K562 (cell line): ENCODE results near the gene ARL16. TPM values are rescaled to one million over a fixed set of nuclear protein-coding genes. Genes with fewer than 3 reads are reported as not detected.

Experiments used
- ATAC-seq: fragments of 200-7000 bp; cut with Tn5 transposase; 3 replicates; pipeline ENCODE4 v1.9.1; 2020; ENCODE audit warnings: moderate library complexity
- BruUV-seq: library from RNA; stranded (reverse); fragments of 400-500 nt; replicated peaks from 2 replicates; lab custom pipeline; 2021; lab: Mats Ljungman, UMichigan
- CTCF ChIA-PET: fragments of 300-600 bp; formaldehyde crosslinking; extraction: SDS; loops from one replicate; lab custom pipeline; 2021; ENCODE audit warnings: low intra/inter-chr PET ratio; lab: Yijun Ruan, JAX
- POLR2A ChIA-PET: fragments of 300-600, 350-650 bp; sonication (Branson Sonifier 250); formaldehyde crosslinking; extraction: SDS; loops from one replicate; lab custom pipeline; 2021; ENCODE audit warnings: antibody characterized with exemption, inconsistent platforms; lab: Yijun Ruan, JAX
- DNase-seq, 4 experiments: peaks; one replicate each; pipeline versions ENCODE4 v3.0.0 to v3.0.0-alpha.2; 2011 to 2018; ENCODE audit warnings: low spot score in 3 of 4, mixed read lengths in 3 of 4; ENCODE audit errors: extremely low read depth in 1 of 4
- FAIRE-seq: peaks from 2 replicates; lab custom pipeline; 2011; peaks lifted over from hg19 to GRCh38; lab: Jason Lieb, UNC
- H2AFZ ChIP-seq: 2 replicates; pipeline ENCODE4 v1.6.0; 2011; ENCODE audit warnings: low read depth, low read length, control low read depth, inconsistent platforms
- H3K27ac ChIP-seq: fragments of 200-600 bp; 3 replicates; pipeline ENCODE4 v1.8.0; 2011; ENCODE audit warnings: low read depth, mild to moderate bottlenecking, control low read depth, inconsistent platforms, low read length, moderate library complexity, mixed read lengths; ENCODE audit errors: extremely low read depth
- H3K27me3 ChIP-seq, 2 experiments: fragments of 300-600 bp in 1 of 2; 2 replicates in 1 of 2; 3 replicates in 1 of 2; pipeline versions ENCODE4 v1.6.0 to v1.8.0; 2011; ENCODE audit warnings: inconsistent platforms in 2 of 2, low read length in 2 of 2, mild to moderate bottlenecking in 1 of 2, mixed read lengths in 1 of 2, moderate library complexity in 1 of 2; ENCODE audit not compliant: control insufficient read depth in 2 of 2, insufficient read depth in 2 of 2
- H3K36me3 ChIP-seq: fragments of 300-600 bp; 3 replicates; pipeline ENCODE4 v1.8.0; 2011; ENCODE audit warnings: mild to moderate bottlenecking, low read length, inconsistent platforms; ENCODE audit not compliant: control insufficient read depth, insufficient read depth
- H3K4me1 ChIP-seq, 2 experiments: fragments of 200-600 bp in 1 of 2; replicated peaks in 1 of 2; 2 replicates in 1 of 2; 3 replicates in 1 of 2; pipeline versions ENCODE4 v1.5.1 to v1.8.0; 2011; ENCODE audit warnings: inconsistent platforms in 2 of 2, low read length in 2 of 2, mild to moderate bottlenecking in 1 of 2, mixed read lengths in 1 of 2, moderate library complexity in 1 of 2; ENCODE audit not compliant: control insufficient read depth in 2 of 2, insufficient read depth in 2 of 2
- H3K4me2 ChIP-seq: 2 replicates; pipeline ENCODE4 v1.6.1; 2011; ENCODE audit warnings: low read length, control low read depth, inconsistent platforms, mixed read lengths; ENCODE audit not compliant: insufficient read depth
- H3K4me3 ChIP-seq: fragments of 200-600 bp; sonication (generic), shearing (Covaris generic); 2 replicates; pipeline ENCODE4 v1.5.1; 2016; ENCODE audit warnings: control low read depth, inconsistent platforms
- H3K79me2 ChIP-seq: fragments of 200-600 bp; 3 replicates; pipeline ENCODE4 v1.8.0; 2011; ENCODE audit warnings: low read length, inconsistent platforms; ENCODE audit not compliant: control insufficient read depth, insufficient read depth
- H3K9ac ChIP-seq, 2 experiments: 2 replicates each; pipeline versions ENCODE4 v1.6.0 to v1.6.1; 2011; ENCODE audit warnings: low read depth in 2 of 2, low read length in 2 of 2, control low read depth in 1 of 2, inconsistent platforms in 1 of 2, mild to moderate bottlenecking in 1 of 2, mixed read lengths in 1 of 2; ENCODE audit not compliant: insufficient read depth in 1 of 2
- H3K9me1 ChIP-seq: one replicate; pipeline ENCODE4 v1.6.0; 2011; ENCODE audit warnings: inconsistent platforms, mild to moderate bottlenecking, low read length, moderate library complexity; ENCODE audit not compliant: control insufficient read depth, insufficient read depth
- H3K9me3 ChIP-seq: replicated peaks from 2 replicates; pipeline ENCODE4 v1.5.1; 2011; ENCODE audit warnings: low read depth, low read length, inconsistent platforms; ENCODE audit not compliant: control insufficient read depth, insufficient read depth
- H4K20me1 ChIP-seq: replicated peaks from 2 replicates; pipeline ENCODE4 v1.6.1; 2011; ENCODE audit warnings: low read length, inconsistent platforms, mixed read lengths; ENCODE audit not compliant: control insufficient read depth, insufficient read depth
- DPF2 ChIP-seq: fragments of 450-650 bp; IDR thresholded peaks from 2 replicates; pipeline ENCODE4 v1.6.1; 2016
- FOXA3 ChIP-seq, 2 experiments: fragments of 450-650 bp in 1 of 2; sonication (generic) in 1 of 2; formaldehyde crosslinking; IDR thresholded peaks in 1 of 2; conservative IDR thresholded peaks in 1 of 2; 2 replicates each; pipeline versions ENCODE4 v1.4.0 to v1.8.0; 2020 to 2022; ENCODE audit warnings: mild to moderate bottlenecking in 2 of 2, missing genetic modification reagents in 1 of 2
- MAFF ChIP-seq: IDR thresholded peaks from 2 replicates; pipeline ENCODE4 v1.6.1; 2012; ENCODE audit warnings: low read length, improper control_type of control experiment
- POLR2A ChIP-seq: fragments of 450-650 bp; conservative IDR thresholded peaks from 2 replicates; pipeline ENCODE4 v1.6.1; 2016
- ZNF311 ChIP-seq: fragments of 250-450 bp; sonication (Bioruptor Pico); IDR thresholded peaks from 2 replicates; pipeline ENCODE4 v1.4.0; 2020; ENCODE audit warnings: mild to moderate bottlenecking, moderate library complexity
- WGBS: fragments of 100-300 bp; shearing (Covaris generic); methylation state at CpG from one replicate; pipeline ENCODE4 v1.1.6; 2016; ENCODE audit warnings: low coverage, mixed read lengths; ENCODE audit not compliant: insufficient coverage; ENCODE audit errors: missing lambda C conversion rate; 5-methylcytosine and 5-hydroxymethylcytosine counted together
- in situ Hi-C: fragments of 300-500 bp; cut with MboI; formaldehyde crosslinking; loops from 4 replicates; pipeline ENCODE4 v1.15.0; 2018; ENCODE audit warnings: inconsistent platforms, mixed read lengths
- intact Hi-C: fragments of 100-400 bp; cut with micrococcal nuclease; formaldehyde crosslinking; loops from 2 replicates; pipeline ENCODE4 v1.14.2; 2022
- polyA plus RNA-seq, 8 experiments: library from polyadenylated mRNA; depleted of rRNA in 4 of 8; stranded (reverse) in 5 of 8; unstranded in 3 of 8; fragments of >200 nt; fragmentation: Nextera tagmentation in 2 of 8; fragmentation: Illumina TruSeq in 1 of 8; extraction: Ambion mirVana in 2 of 8; extraction: Trizol in 1 of 8; gene quantifications; 2 replicates each; pipeline versions ENCODE4 v1.2.1 to v1.2.3, GENCODE V29; 2011 to 2014; ENCODE audit warnings: inconsistent platforms in 1 of 8, missing spikeins in 1 of 8
- total RNA-seq, 7 experiments: library from RNA; depleted of rRNA in 6 of 7; stranded (reverse); fragments of >200 nt in 6 of 7; fragmentation: Illumina TruSeq in 2 of 7; extraction: Trizol in 2 of 7; gene quantifications; 2 replicates each; pipeline versions ENCODE4 v1.2.1 to v1.2.3, GENCODE V29; 2011 to 2021; ENCODE audit warnings: low replicate concordance in 1 of 7
- TF ChIP-seq, protein P1 (sequence below), 3 experiments: fragments of 200-800 bp in 1 of 3; sonication (Bioruptor generic) in 1 of 3; sonication (generic) in 1 of 3; formaldehyde crosslinking in 1 of 3; IDR thresholded peaks; 2 replicates each; pipeline versions ENCODE4 v1.6.1 to v1.8.0; 2016 to 2022; ENCODE audit warnings: mild to moderate bottlenecking in 2 of 3, missing compliant biosample characterization in 2 of 3, missing genetic modification characterization in 2 of 3, missing genetic modification reagents in 1 of 3
- TF ChIP-seq, protein P2 (sequence below): fragments of 450-650 bp; formaldehyde crosslinking; IDR thresholded peaks from 2 replicates; pipeline ENCODE4 v1.4.0; 2020; ENCODE audit warnings: mild to moderate bottlenecking, moderate library complexity

Gene ARL16
- total and polyA plus RNA-seq, 9 of the 15 experiments (the other 6 are each of a cell fraction or from before 2014, with no cell fraction given): 5.4 to 32.4 (median 22.6) TPM

DNA sequence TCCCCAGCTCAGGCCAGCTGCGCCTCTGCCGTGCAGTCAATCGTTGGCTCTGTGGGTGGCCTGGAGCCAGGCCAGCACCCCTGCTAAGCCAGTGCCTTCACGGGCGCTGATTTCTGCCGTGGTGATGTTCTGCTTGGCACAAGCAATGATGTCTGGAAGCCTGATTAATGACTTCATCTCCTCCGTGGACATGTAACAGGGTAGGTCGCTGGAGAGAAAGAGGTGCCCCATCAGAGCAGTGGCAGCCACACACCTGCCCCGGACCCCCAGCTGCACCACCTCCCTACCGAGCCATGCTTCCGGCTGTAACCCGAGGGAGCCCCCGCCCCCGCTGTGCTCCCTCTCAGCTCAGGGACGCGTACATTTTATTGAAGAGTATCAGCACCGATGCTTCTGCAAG lies 1.9 kb downstream of the ARL16 start:
- no peaks in the 10 kb centered on the region for H3K9me3 ChIP-seq
- ATAC-seq (no peak), DNase-seq (no peak), FAIRE-seq (no peak)
- peaks cover 49% of the 10 kb centered on the region for H3K79me2 ChIP-seq
- TF ChIP-seq, protein P1, sequence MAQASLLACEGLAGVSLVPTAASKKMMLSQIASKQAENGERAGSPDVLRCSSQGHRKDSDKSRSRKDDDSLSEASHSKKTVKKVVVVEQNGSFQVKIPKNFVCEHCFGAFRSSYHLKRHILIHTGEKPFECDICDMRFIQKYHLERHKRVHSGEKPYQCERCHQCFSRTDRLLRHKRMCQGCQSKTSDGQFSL (CRISPR knock-in tag; IDR thresholded peaks at IDR 0.05): no peak
- TF ChIP-seq, protein P1 (tag; IDR thresholded peaks at IDR 0.05): no peak
- TF ChIP-seq, protein P2, sequence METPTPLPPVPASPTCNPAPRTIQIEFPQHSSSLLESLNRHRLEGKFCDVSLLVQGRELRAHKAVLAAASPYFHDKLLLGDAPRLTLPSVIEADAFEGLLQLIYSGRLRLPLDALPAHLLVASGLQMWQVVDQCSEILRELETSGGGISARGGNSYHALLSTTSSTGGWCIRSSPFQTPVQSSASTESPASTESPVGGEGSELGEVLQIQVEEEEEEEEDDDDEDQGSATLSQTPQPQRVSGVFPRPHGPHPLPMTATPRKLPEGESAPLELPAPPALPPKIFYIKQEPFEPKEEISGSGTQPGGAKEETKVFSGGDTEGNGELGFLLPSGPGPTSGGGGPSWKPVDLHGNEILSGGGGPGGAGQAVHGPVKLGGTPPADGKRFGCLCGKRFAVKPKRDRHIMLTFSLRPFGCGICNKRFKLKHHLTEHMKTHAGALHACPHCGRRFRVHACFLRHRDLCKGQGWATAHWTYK (CRISPR knock-in tag): no peak
- TF ChIP-seq ZNF311 (CRISPR knock-in tag): no peak
- TF ChIP-seq FOXA3 (CRISPR knock-in tag; conservative IDR thresholded peaks at IDR 0.05 in 1 of 2, IDR thresholded peaks at IDR 0.05 in 1 of 2): no peak
- TF ChIP-seq DPF2: no peak
- TF ChIP-seq MAFF: no peak
- no peak for TF ChIP-seq POLR2A
- H3K4me3 ChIP-seq: no peak overlapping the region
- no peaks in the 10 kb centered on the region for H3K27me3 ChIP-seq
- no peak overlapping the region for H3K27ac ChIP-seq
- peaks cover 6% of the 10 kb centered on the region for H3K9me1 ChIP-seq
- peaks cover 13 to 50% of the 10 kb centered on the region in 2 experiments for H3K4me1 ChIP-seq
- no peak overlapping the region for H2AFZ ChIP-seq
- BruUV-seq: no TSS peak
- in situ Hi-C loops (no loop called here), intact Hi-C loops (no loop called here)
- peaks cover 31% of the 10 kb centered on the region; the same call in 2 of the 3 replicates for H3K36me3 ChIP-seq
- H3K9ac ChIP-seq: no peak overlapping the region
- POLR2A ChIA-PET: interaction anchor here (1.0 to 2.0 kb wide), 3 partner anchors 9 to 14 kb away, joined by 3 to 8 read pairs (median 4); no protein-coding TSS in a partner anchor
- H4K20me1 ChIP-seq: peaks cover 7% of the 10 kb centered on the region; the same call in 1 of the 2 replicates
- CTCF ChIA-PET: no interaction called here
- 90% methylated on average over 11 of the region's 17 CpGs for WGBS
- no peak overlapping the region for H3K4me2 ChIP-seq
